ENCODE measurements around the gene MDGA2. TPM values are rescaled to one million over a fixed set of nuclear protein-coding genes. Genes with fewer than 3 reads are reported as not detected.

MDGA2 gene
- total and polyA plus RNA-seq, 9 of the 15 experiments (the other 6 are each of a cell fraction or from before 2014, with no cell fraction given) = 0.01 to 0.18 (median 0.03) TPM; not detected in 5

- TF ChIP-seq HINFP (tag; conservative IDR thresholded peaks at IDR 0.05; ENCODE audit: low read depth) (no peak), AFF1 (IDR thresholded peaks at IDR 0.05; ENCODE audit: low read depth in 1 of 2, partially characterized antibody in 2 of 2) (no peak), FOXK2 (conservative IDR thresholded peaks at IDR 0.05 in 1 of 2, IDR thresholded peaks at IDR 0.05 in 1 of 2; ENCODE audit: low read depth in 2 of 2) (no peak), ZFP91 (CRISPR knock-in tag; IDR thresholded peaks at IDR 0.05) (no peak), HSF4 (CRISPR knock-in tag; IDR thresholded peaks at IDR 0.05; ENCODE audit: borderline replicate concordance) (no peak), NR1H2 (CRISPR knock-in tag; IDR thresholded peaks at IDR 0.05) (no peak)
Measured at GRCh38 chr14:47411523-47411922, 263.9 kb downstream of the MDGA2 start (continued).

Data from K562 (cell line).